OCI-LY1 (cell line): Measurements from ENCODE around the gene HARBI1.
"Not testable (repeated sequence)": the region's sequence is repeated elsewhere in the genome, so short reads cannot be mapped to it uniquely, and the experiment has no call there.

Source experiments
- H2AFZ ChIP-seq: fragments of 200-600 bp; sonication (generic), shearing (Covaris generic); 2 replicates; pipeline ENCODE4 v1.6.0; 2014; ENCODE audit warnings: antibody characterized with exemption, mild to moderate bottlenecking, low read length
- H3F3A ChIP-seq: fragments of 200-600 bp; sonication (generic), shearing (Covaris generic); 2 replicates; pipeline ENCODE4 v1.6.0; 2014; ENCODE audit warnings: mild to moderate bottlenecking, antibody characterized with exemption, low read length, moderate library complexity; ENCODE audit not compliant: insufficient read depth
- H3K27ac ChIP-seq: fragments of 200-600 bp; sonication (generic); 2 replicates; pipeline ENCODE4 v1.5.1; 2014; ENCODE audit warnings: low read length, mixed run types, mild to moderate bottlenecking, low read depth; ENCODE audit not compliant: poor library complexity, severe bottlenecking
- H3K27me3 ChIP-seq: fragments of 200-600 bp; sonication (generic); 2 replicates; pipeline ENCODE4 v1.6.0; 2014; ENCODE audit warnings: antibody characterized with exemption, mild to moderate bottlenecking, low read length, moderate library complexity; ENCODE audit not compliant: insufficient read depth
- H3K36me3 ChIP-seq: fragments of 200-600 bp; sonication (generic); 2 replicates; pipeline ENCODE4 v1.6.1; 2014; ENCODE audit warnings: mild to moderate bottlenecking, antibody characterized with exemption, low read length, moderate library complexity, mixed read lengths; ENCODE audit not compliant: insufficient read depth
- H3K4me1 ChIP-seq: fragments of 200-600 bp; sonication (generic); 2 replicates; pipeline ENCODE4 v1.5.1; 2014; ENCODE audit warnings: mild to moderate bottlenecking, low read length, moderate library complexity; ENCODE audit not compliant: insufficient read depth, severe bottlenecking
- H3K4me2 ChIP-seq: fragments of 200-600 bp; sonication (generic), shearing (Covaris generic); 2 replicates; pipeline ENCODE4 v1.6.1; 2014; ENCODE audit warnings: low read length
- H3K4me3 ChIP-seq: fragments of 200-600 bp; sonication (generic); 2 replicates; pipeline ENCODE4 v1.5.1; 2014; ENCODE audit warnings: low read length, low read depth, mild to moderate bottlenecking, mixed read lengths; ENCODE audit not compliant: poor library complexity, severe bottlenecking
- H3K79me2 ChIP-seq: fragments of 200-600 bp; shearing (Covaris generic); 2 replicates; pipeline ENCODE4 v1.6.1; 2016; ENCODE audit warnings: mixed run types, low read length, mixed read lengths; ENCODE audit not compliant: insufficient read depth
- H3K9ac ChIP-seq: fragments of 200-600 bp; sonication (generic), shearing (Covaris generic); 2 replicates; pipeline ENCODE4 v1.6.1; 2014; ENCODE audit warnings: mild to moderate bottlenecking, low read length, mixed read lengths
- H3K9me2 ChIP-seq: fragments of 200-600 bp; sonication (generic), shearing (Covaris generic); 2 replicates; pipeline ENCODE4 v1.6.1; 2014; ENCODE audit warnings: low read depth, mild to moderate bottlenecking, low read length, mixed read lengths
- H3K9me3 ChIP-seq: fragments of 200-600 bp; shearing (Covaris generic); 2 replicates; pipeline ENCODE4 v1.6.1; 2014; ENCODE audit warnings: low read length, mixed read lengths
- H4K20me1 ChIP-seq: fragments of 200-600 bp; sonication (generic), shearing (Covaris generic); 2 replicates; pipeline ENCODE4 v1.6.0; 2016; ENCODE audit warnings: mild to moderate bottlenecking, low read length; ENCODE audit not compliant: insufficient read depth
- EZH2 ChIP-seq: fragments of 200-600 bp; sonication (generic), shearing (Covaris generic); IDR thresholded peaks from 2 replicates; pipeline ENCODE4 v1.8.0; 2017; ENCODE audit warnings: borderline replicate concordance, mixed run types, mild to moderate bottlenecking, antibody characterized with exemption, low read length, moderate library complexity, mixed read lengths
- TF ChIP-seq, protein P1 (sequence below): fragments of 200-600 bp; sonication (generic), shearing (Covaris generic); IDR thresholded peaks from 2 replicates; pipeline ENCODE4 v1.5.1; 2017; ENCODE audit warnings: mild to moderate bottlenecking, antibody characterized with exemption, low read length, moderate library complexity, mixed read lengths

The HARBI1 gene

DNA sequence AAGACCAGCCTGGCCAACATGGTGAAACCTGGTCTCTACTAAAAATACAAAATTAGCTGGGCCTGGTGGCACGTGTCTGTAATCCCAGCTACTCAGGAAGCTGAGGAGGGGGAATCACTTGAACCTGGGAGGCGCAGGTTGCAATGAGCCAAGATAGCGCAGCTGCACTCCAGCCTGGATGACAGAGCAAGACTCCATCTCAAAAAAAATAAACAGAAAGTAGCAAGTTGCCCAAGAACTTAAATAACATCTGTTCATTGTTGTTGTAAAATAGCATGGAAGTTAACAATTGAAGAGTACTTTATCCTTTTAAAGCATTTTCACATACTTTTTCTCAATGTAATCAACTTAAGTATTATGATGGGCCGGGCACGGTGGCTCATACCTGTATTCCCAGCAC, 28.9 kb downstream of the HARBI1 start:
- H3K9me3 ChIP-seq: no peaks in the 10 kb centered on the region
- H3K4me1 ChIP-seq: peaks cover 28% of the 10 kb centered on the region
- H3K27ac ChIP-seq: no peak overlapping the region
- H3K79me2 ChIP-seq: peaks cover 75% of the 10 kb centered on the region
- H3K4me2 ChIP-seq: no peak overlapping the region
- no peaks in the 10 kb centered on the region for H4K20me1 ChIP-seq
- TF ChIP-seq, protein P1, sequence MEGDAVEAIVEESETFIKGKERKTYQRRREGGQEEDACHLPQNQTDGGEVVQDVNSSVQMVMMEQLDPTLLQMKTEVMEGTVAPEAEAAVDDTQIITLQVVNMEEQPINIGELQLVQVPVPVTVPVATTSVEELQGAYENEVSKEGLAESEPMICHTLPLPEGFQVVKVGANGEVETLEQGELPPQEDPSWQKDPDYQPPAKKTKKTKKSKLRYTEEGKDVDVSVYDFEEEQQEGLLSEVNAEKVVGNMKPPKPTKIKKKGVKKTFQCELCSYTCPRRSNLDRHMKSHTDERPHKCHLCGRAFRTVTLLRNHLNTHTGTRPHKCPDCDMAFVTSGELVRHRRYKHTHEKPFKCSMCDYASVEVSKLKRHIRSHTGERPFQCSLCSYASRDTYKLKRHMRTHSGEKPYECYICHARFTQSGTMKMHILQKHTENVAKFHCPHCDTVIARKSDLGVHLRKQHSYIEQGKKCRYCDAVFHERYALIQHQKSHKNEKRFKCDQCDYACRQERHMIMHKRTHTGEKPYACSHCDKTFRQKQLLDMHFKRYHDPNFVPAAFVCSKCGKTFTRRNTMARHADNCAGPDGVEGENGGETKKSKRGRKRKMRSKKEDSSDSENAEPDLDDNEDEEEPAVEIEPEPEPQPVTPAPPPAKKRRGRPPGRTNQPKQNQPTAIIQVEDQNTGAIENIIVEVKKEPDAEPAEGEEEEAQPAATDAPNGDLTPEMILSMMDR: no peak
- TF ChIP-seq EZH2: no peak
- no peak overlapping the region for H2AFZ ChIP-seq
- H3F3A ChIP-seq: no peaks in the 10 kb centered on the region
- H3K4me3 ChIP-seq: no peak overlapping the region
- no peak overlapping the region for H3K9ac ChIP-seq
- no peaks in the 10 kb centered on the region for H3K9me2 ChIP-seq
- H3K36me3 ChIP-seq: no peaks in the 10 kb centered on the region; the same call in 1 of the 2 replicates
- no peaks in the 10 kb centered on the region for H3K27me3 ChIP-seq

DNA sequence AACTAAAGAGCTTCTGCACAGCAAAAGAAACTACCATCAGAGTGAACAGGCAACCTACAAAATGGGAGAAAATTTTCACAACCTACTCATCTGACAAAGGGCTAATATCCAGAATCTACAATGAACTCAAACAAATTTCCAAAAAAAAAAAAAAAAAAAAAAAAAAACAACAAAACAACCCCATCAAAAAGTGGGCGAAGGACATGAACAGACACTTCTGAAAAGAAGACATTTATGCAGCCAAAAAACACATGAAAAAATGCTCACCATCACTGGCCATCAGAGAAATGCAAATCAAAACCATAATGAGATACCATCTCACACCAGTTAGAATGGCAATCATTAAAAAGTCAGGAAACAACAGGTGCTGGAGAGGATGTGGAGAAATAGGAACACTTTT, 33.5 kb downstream of the HARBI1 start:
- not testable (repeated sequence) for H3K27me3 ChIP-seq, H3K27ac ChIP-seq, H3K9me2 ChIP-seq, H3K4me1 ChIP-seq, H3K9me3 ChIP-seq, H3F3A ChIP-seq, H3K9ac ChIP-seq, H3K36me3 ChIP-seq, H4K20me1 ChIP-seq, H3K4me3 ChIP-seq, H3K4me2 ChIP-seq, H2AFZ ChIP-seq
- peaks cover 55% of the 10 kb centered on the region for H3K79me2 ChIP-seq

GRCh38 chr11:46582588-46582987, 34.4 kb downstream of the HARBI1 start:
- Histone ChIP-seq H3K4me3 (no peak overlapping the region), H3K27me3 (no peaks in the 10 kb centered on the region), H4K20me1 (no peaks in the 10 kb centered on the region), H3F3A (0 out of 2 replicates have a peak, but pooled peaks cover 4% of the 10 kb centered on the region), H3K27ac (no peak overlapping the region), H3K4me1 (no peaks in the 10 kb centered on the region), H3K9ac (no peak overlapping the region), H3K9me3 (no peaks in the 10 kb centered on the region), H3K36me3 (peaks cover 4% of the 10 kb centered on the region; the same call in 1 of the 2 replicates), H3K4me2 (no peak overlapping the region), H3K9me2 (no peaks in the 10 kb centered on the region), H2AFZ (no peak overlapping the region), H3K79me2 (peaks cover 54% of the 10 kb centered on the region)
- TF ChIP-seq, protein P1: no peak
- no peak for TF ChIP-seq EZH2

DNA sequence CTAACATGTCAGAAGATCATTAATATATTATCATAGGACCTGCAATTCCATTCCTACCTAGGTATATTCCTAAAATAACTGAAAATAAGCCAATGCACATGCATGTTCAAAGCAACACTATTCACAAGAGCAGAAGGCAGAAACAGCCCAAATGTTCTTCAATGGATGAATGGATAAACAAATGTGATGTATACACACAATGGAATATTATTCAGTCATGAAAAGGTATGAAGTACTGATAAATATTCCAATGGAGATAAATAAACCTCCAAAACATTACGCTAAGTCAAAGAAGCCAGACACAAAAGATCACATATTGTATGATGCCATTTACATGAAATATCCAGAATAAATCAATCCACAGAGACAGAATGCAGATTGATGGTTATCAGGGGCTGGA, 40.0 kb downstream of the HARBI1 start:
- Histone ChIP-seq H2AFZ (no peak overlapping the region), H3F3A (0 out of 2 replicates have a peak, but pooled peaks cover 4% of the 10 kb centered on the region), H3K79me2 (peaks cover 63% of the 10 kb centered on the region), H3K4me1 (no peaks in the 10 kb centered on the region), H3K27ac (no peak overlapping the region), H3K36me3 (peaks cover 8% of the 10 kb centered on the region; the same call in 1 of the 2 replicates), H3K4me2 (no peak overlapping the region), H3K9ac (no peak overlapping the region), H4K20me1 (no peaks in the 10 kb centered on the region), H3K9me3 (0 out of 2 replicates have a peak, but pooled peaks cover 4% of the 10 kb centered on the region), H3K27me3 (no peaks in the 10 kb centered on the region), H3K9me2 (no peaks in the 10 kb centered on the region), H3K4me3 (no peak overlapping the region)
- TF ChIP-seq, protein P1: no peak
